Adrenal gland (tissue), 5 donors: ENCODE results near the gene NDUFA8.

Experiments
- CTCF ChIP-seq, 6 experiments: fragments of 450-650 bp in 4 of 6; fragments of 200-600 bp in 2 of 6; sonication (generic) in 1 of 6; IDR thresholded peaks; 1 replicate in 5 of 6; 2 replicates in 1 of 6; pipeline versions ENCODE4 v1.5.1 to v1.8.0; 2016 to 2021; ENCODE audit warnings: antibody characterized with exemption in 6 of 6, mild to moderate bottlenecking in 2 of 6, moderate library complexity in 1 of 6
- POLR2A ChIP-seq, 2 donors: fragments of 450-650 bp; IDR thresholded peaks; one replicate each; pipeline ENCODE4 v1.6.1; 2017; ENCODE audit warnings: antibody characterized with exemption in 2 of 2, mild to moderate bottlenecking in 2 of 2, moderate library complexity in 1 of 2
- donor health status: DM: no; HTN: no; CAD: no.

DNA sequence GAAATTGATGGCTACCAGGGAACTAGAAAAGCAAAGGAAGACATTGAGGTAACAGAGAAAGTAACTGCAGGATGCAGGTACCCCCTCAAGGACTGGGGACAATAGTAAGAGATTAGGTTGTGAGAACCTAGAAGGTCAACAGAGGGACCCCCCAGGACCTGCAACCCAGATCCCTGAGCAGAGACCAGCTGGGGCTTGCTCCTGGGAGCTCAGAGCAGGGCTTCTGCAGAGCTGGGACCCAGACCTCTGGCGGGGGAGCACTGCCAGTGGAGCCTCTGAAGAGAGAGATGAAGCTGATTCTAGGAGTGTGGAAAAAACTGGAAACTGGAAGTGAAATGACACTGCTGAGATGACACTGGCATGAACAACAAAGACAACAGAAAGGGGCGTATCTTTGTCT, 17.3 kb upstream of the NDUFA8 start:
- no peak for TF ChIP-seq CTCF (IDR thresholded peaks at IDR 0.05)
- TF ChIP-seq POLR2A (IDR thresholded peaks at IDR 0.05), result no peak
